ENCODE data around the gene LHPP. TPM values are rescaled to one million over a fixed set of nuclear protein-coding genes. Genes with fewer than 3 reads are reported as not detected.

The LHPP gene
- total RNA-seq, 1 experiment from 2014 or later = 6.6 TPM

DNA sequence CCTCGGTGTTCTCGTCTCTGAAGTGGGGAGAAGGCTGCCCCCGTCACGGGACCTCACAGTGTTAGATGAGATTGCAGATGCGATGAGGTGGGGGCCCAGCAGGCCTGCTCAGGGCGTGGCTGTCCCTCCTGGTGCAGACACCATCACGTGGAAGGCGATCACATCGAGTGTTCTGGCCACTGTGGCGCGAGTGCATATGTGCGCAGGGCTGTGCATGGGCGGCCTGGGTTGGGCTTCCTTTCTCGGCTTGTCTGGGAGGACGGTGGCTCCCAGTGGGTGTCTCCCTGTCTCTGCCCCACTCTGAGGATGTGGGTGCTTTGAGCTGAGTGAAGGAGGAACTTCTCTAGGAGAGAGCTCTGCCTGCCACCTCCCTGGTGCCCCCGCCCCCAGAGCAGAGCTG lies 83.1 kb downstream of the LHPP start:
- Histone ChIP-seq H3K27ac (ENCODE audit: low read length) (no peak overlapping the region), H3K4me3 (ENCODE audit: low read length) (no peak overlapping the region), H3K4me1 (ENCODE audit: insufficient read depth, low read length) (no peaks in the 10 kb centered on the region), H4K20me1 (ENCODE audit: low read length) (no peaks in the 10 kb centered on the region), H2AFZ (ENCODE audit: low read length) (no peak overlapping the region), H3K36me3 (ENCODE audit: low read depth, low read length) (no peaks in the 10 kb centered on the region), H3F3A (ENCODE audit: low read length, unreplicated experiment) (no peaks in the 10 kb centered on the region), H3K9me2 (replicated peaks; ENCODE audit: low read length) (no peaks in the 10 kb centered on the region), H3K27me3 (ENCODE audit: low read length) (no peaks in the 10 kb centered on the region), H3K9me3 (ENCODE audit: low read length) (no peaks in the 10 kb centered on the region), H3K79me2 (ENCODE audit: low read length) (no peaks in the 10 kb centered on the region), H3K4me2 (ENCODE audit: low read length) (no peak overlapping the region), H3K9ac (ENCODE audit: low read length) (no peak overlapping the region)
- CTCF ChIA-PET = no interaction called here
- DNase-seq = no peak
- no TSS peak for BruUV-seq (replicated peaks)
- intact Hi-C loops (cut with micrococcal nuclease) = loop anchor here (5.0 kb wide), 1 partner anchor 283 kb away; no protein-coding TSS in a partner anchor
- no peak for ATAC-seq
- POLR2A ChIA-PET (ENCODE audit: unreplicated experiment) = no interaction called here
- TF ChIP-seq CTCF (conservative IDR thresholded peaks at IDR 0.05; ENCODE audit: low read depth, low read length) = no peak
- no peak for TF ChIP-seq EZH2 (IDR thresholded peaks at IDR 0.05; ENCODE audit: low read length, unreplicated experiment)
- TF ChIP-seq EZH2phosphoT487 (IDR thresholded peaks at IDR 0.05; ENCODE audit: borderline replicate concordance, low read length) = no peak

GRCh38 chr10:124545351-124546054 lies 83.9 kb downstream of the LHPP start:
- POLR2A ChIA-PET (ENCODE audit: unreplicated experiment) = no interaction called here
- Histone ChIP-seq H2AFZ (ENCODE audit: low read length) (no peak overlapping the region), H3K9me3 (ENCODE audit: low read length) (no peaks in the 10 kb centered on the region), H4K20me1 (ENCODE audit: low read length) (no peaks in the 10 kb centered on the region), H3K27ac (ENCODE audit: low read length) (no peak overlapping the region), H3K4me3 (ENCODE audit: low read length) (no peak overlapping the region), H3K27me3 (ENCODE audit: low read length) (no peaks in the 10 kb centered on the region), H3K9me2 (replicated peaks; ENCODE audit: low read length) (no peaks in the 10 kb centered on the region), H3K4me1 (ENCODE audit: insufficient read depth, low read length) (no peaks in the 10 kb centered on the region), H3K79me2 (ENCODE audit: low read length) (no peaks in the 10 kb centered on the region), H3K4me2 (ENCODE audit: low read length) (no peak overlapping the region), H3K9ac (ENCODE audit: low read length) (no peak overlapping the region), H3K36me3 (ENCODE audit: low read depth, low read length) (no peaks in the 10 kb centered on the region), H3F3A (ENCODE audit: low read length, unreplicated experiment) (no peaks in the 10 kb centered on the region)
- TF ChIP-seq EZH2phosphoT487 (IDR thresholded peaks at IDR 0.05; ENCODE audit: borderline replicate concordance, low read length) = no peak
- TF ChIP-seq CTCF (conservative IDR thresholded peaks at IDR 0.05; ENCODE audit: low read depth, low read length) = no peak
- TF ChIP-seq EZH2 (IDR thresholded peaks at IDR 0.05; ENCODE audit: low read length, unreplicated experiment) = no peak
- intact Hi-C loops (cut with micrococcal nuclease) = no loop called here
- BruUV-seq (replicated peaks) = no TSS peak
- CTCF ChIA-PET = no interaction called here
- DNase-seq = no peak
- no peak for ATAC-seq

DNA sequence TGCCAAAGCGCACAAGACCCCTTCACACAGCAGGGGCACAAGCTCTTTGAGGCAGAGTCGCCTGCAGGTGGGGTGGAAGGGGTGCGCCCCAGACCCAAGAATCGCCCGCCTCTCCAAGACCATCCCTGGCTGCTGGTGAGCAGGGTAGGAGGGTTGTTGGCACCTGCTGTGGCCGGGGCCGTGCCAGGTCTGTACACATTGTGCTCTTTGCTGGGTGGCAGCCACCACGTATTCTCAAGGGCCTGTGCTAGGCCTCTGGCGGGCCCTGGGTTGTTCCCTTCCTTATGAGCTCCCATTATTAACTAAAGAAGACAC lies 84.4 kb downstream of the LHPP start:
- DNase-seq = no peak
- BruUV-seq (replicated peaks) = no TSS peak
- Histone ChIP-seq H3K79me2 (ENCODE audit: low read length) (no peaks in the 10 kb centered on the region), H3K9ac (ENCODE audit: low read length) (no peak overlapping the region), H3K27ac (ENCODE audit: low read length) (no peak overlapping the region), H3K4me1 (ENCODE audit: insufficient read depth, low read length) (no peaks in the 10 kb centered on the region), H3K9me3 (ENCODE audit: low read length) (no peaks in the 10 kb centered on the region), H3K4me3 (ENCODE audit: low read length) (no peak overlapping the region), H2AFZ (ENCODE audit: low read length) (no peak overlapping the region), H3F3A (ENCODE audit: low read length, unreplicated experiment) (no peaks in the 10 kb centered on the region), H4K20me1 (ENCODE audit: low read length) (no peaks in the 10 kb centered on the region), H3K36me3 (ENCODE audit: low read depth, low read length) (no peaks in the 10 kb centered on the region), H3K9me2 (replicated peaks; ENCODE audit: low read length) (no peaks in the 10 kb centered on the region), H3K27me3 (ENCODE audit: low read length) (no peaks in the 10 kb centered on the region), H3K4me2 (ENCODE audit: low read length) (no peak overlapping the region)
- no peak for ATAC-seq
- POLR2A ChIA-PET (ENCODE audit: unreplicated experiment) = no interaction called here
- CTCF ChIA-PET = no interaction called here
- intact Hi-C loops (cut with micrococcal nuclease) = no loop called here
- no peak for TF ChIP-seq EZH2 (IDR thresholded peaks at IDR 0.05; ENCODE audit: low read length, unreplicated experiment)
- no peak for TF ChIP-seq EZH2phosphoT487 (IDR thresholded peaks at IDR 0.05; ENCODE audit: borderline replicate concordance, low read length)
- no peak for TF ChIP-seq CTCF (conservative IDR thresholded peaks at IDR 0.05; ENCODE audit: low read depth, low read length)
